ENCODE measurements around the gene KRT83.

Gene KRT83

GRCh38 chr12:52334185-52334584 is 13.0 kb upstream of the KRT83 start:
- no peak for DNase-seq
- Mint-ChIP-seq H3K27me3 (ENCODE audit: low read depth, poor library complexity) (peaks cover 9% of the 10 kb centered on the region), H3K27ac (no peak overlapping the region), H3K9me3 (peaks cover 18% of the 10 kb centered on the region), H3K4me1 (no peaks in the 10 kb centered on the region), H3K4me3 (no peak overlapping the region), H3K36me3 (ENCODE audit: low read depth) (no peaks in the 10 kb centered on the region)
- TF ChIP-seq, protein P1, sequence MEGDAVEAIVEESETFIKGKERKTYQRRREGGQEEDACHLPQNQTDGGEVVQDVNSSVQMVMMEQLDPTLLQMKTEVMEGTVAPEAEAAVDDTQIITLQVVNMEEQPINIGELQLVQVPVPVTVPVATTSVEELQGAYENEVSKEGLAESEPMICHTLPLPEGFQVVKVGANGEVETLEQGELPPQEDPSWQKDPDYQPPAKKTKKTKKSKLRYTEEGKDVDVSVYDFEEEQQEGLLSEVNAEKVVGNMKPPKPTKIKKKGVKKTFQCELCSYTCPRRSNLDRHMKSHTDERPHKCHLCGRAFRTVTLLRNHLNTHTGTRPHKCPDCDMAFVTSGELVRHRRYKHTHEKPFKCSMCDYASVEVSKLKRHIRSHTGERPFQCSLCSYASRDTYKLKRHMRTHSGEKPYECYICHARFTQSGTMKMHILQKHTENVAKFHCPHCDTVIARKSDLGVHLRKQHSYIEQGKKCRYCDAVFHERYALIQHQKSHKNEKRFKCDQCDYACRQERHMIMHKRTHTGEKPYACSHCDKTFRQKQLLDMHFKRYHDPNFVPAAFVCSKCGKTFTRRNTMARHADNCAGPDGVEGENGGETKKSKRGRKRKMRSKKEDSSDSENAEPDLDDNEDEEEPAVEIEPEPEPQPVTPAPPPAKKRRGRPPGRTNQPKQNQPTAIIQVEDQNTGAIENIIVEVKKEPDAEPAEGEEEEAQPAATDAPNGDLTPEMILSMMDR (IDR thresholded peaks at IDR 0.05), result no peak

DNA sequence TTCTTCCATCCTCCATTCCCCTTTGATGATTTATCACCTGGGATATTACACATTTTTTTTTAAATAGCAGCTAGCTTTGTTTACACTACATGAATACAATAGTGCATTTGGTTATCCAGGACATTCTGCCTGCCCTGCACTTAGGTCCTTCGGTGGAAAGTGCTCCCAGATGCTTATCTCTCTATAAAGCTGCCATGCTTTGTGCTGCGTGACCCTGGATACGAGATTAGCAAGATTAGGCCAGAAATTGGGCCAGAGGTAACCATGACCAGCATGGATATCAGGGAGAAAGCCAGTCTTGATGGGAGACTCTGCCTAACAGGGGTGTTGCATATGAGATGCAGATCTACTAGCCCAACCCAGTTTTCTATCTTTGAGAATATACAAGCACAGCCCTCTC is 12.1 kb upstream of the KRT83 start:
- no peak for DNase-seq
- Mint-ChIP-seq H3K4me3 (no peak overlapping the region), H3K27ac (no peak overlapping the region), H3K4me1 (no peaks in the 10 kb centered on the region), H3K27me3 (ENCODE audit: low read depth, poor library complexity) (peaks cover 9% of the 10 kb centered on the region), H3K9me3 (peaks cover 18% of the 10 kb centered on the region), H3K36me3 (ENCODE audit: low read depth) (no peaks in the 10 kb centered on the region)
- TF ChIP-seq, protein P1 (IDR thresholded peaks at IDR 0.05), result no peak

GRCh38 chr12:52332381-52332780 is 11.2 kb upstream of the KRT83 start:
- Mint-ChIP-seq H3K36me3 (ENCODE audit: low read depth) (no peaks in the 10 kb centered on the region), H3K27ac (no peak overlapping the region), H3K4me3 (no peak overlapping the region), H3K4me1 (no peaks in the 10 kb centered on the region), H3K9me3 (peaks cover 18% of the 10 kb centered on the region), H3K27me3 (ENCODE audit: low read depth, poor library complexity) (peaks cover 10% of the 10 kb centered on the region)
- TF ChIP-seq, protein P1 (IDR thresholded peaks at IDR 0.05), result no peak
- no peak for DNase-seq

DNA sequence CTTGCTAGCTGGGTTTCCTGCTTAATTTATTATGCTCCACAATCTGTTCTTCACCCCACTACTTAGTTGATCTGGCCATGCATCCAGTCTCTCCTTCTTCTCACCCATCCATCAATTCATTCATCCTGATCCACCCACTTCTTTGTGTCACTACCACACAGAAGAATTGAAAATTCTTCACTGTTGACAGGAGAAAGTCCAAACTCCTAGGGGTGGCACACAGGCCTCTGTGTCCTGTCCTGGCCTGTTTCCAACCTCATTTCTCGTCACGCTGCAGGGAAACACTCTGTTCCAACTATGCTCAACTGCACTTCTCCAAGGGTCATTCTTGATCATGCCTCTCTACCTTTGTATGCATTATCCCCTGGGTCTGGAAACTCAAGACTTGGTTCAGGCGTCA is 10.6 kb upstream of the KRT83 start:
- TF ChIP-seq, protein P1 (IDR thresholded peaks at IDR 0.05), result no peak
- no peak for DNase-seq
- H3K9me3 Mint-ChIP-seq, result peaks cover 14% of the 10 kb centered on the region
- no peaks in the 10 kb centered on the region for H3K36me3 Mint-ChIP-seq (ENCODE audit: low read depth)
- H3K4me1 Mint-ChIP-seq, result no peaks in the 10 kb centered on the region
- H3K27me3 Mint-ChIP-seq (ENCODE audit: low read depth, poor library complexity), result peaks cover 13% of the 10 kb centered on the region
- no peak overlapping the region for H3K4me3 Mint-ChIP-seq
- H3K27ac Mint-ChIP-seq, result no peak overlapping the region

DNA sequence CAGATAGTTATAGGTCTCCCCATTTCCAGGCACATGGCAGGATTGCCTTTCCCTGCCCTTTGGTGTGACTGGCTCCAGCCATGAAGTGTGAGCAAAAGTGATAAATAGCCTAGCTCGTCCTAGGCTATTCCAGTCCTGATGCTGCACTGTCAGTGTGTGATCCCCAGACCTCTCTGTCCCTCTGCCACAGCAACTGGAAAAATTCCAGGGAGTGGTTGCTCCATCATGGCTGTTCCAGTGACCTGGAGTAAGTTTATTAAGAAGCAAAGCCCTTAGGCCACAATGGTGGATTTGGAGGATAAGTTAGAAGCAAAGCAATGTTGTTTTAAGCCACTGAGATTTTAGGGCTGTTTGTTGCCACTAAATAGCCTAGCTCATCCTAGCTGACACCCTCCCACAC is 9.8 kb upstream of the KRT83 start:
- Mint-ChIP-seq H3K4me1 (no peaks in the 10 kb centered on the region), H3K4me3 (no peak overlapping the region), H3K27me3 (ENCODE audit: low read depth, poor library complexity) (peaks cover 16% of the 10 kb centered on the region), H3K9me3 (peaks cover 8% of the 10 kb centered on the region), H3K27ac (no peak overlapping the region), H3K36me3 (ENCODE audit: low read depth) (no peaks in the 10 kb centered on the region)
- no peak for DNase-seq
- TF ChIP-seq, protein P1 (IDR thresholded peaks at IDR 0.05), result no peak

DNA sequence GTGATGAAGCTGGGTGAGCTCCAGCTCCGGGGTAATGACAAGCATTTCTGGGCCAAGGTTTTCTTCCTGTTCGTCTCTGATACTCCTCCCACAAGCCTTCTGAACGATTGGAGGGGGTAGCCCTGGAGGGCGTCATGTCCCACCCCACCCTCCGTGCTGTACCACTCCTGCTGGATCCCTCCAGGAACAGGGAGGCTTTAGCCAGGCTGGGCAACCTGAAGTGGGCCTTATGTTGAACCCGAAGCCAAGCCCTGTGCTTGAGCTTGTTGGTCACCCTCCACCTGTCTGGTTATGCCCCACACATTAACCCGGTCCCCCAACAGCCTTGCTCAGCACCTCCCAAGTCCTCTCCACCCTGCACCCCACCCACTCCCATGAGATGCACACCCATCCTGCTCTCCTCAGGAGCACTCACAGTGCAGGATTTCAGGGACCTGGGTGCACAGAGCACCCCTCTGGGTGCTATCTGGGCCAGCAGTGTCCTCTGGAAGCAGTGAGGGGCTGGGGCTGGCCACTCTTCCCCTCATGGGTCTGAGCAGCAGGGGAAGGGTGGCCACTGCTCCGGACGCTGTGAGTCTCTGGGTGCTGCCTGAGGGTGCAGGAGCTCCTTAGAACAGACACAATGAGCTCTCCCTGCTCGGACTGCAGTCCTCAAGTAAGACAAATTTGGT is 6.8 kb upstream of the KRT83 start:
- H3K36me3 Mint-ChIP-seq (ENCODE audit: low read depth), result no peaks in the 10 kb centered on the region
- H3K4me3 Mint-ChIP-seq, result no peak overlapping the region
- TF ChIP-seq, protein P1 (IDR thresholded peaks at IDR 0.05), result peak; percentile 2
- DNase-seq, result no peak
- no peak overlapping the region for H3K27ac Mint-ChIP-seq
- no peaks in the 10 kb centered on the region for H3K4me1 Mint-ChIP-seq
- no peaks in the 10 kb centered on the region for H3K9me3 Mint-ChIP-seq
- peaks cover 16% of the 10 kb centered on the region for H3K27me3 Mint-ChIP-seq (ENCODE audit: low read depth, poor library complexity)

Measured in nephron progenitor cell (in vitro differentiated cells).